GM19468 (cell line): Measurements from ENCODE around the gene CFC1.
"Not testable (repeated sequence)": the region's sequence is repeated elsewhere in the genome, so short reads cannot be mapped to it uniquely, and the experiment has no call there.

Experiments used
- ATAC-seq: cut with Tn5 transposase; IDR thresholded peaks from one replicate; pipeline ENCODE4 v1.9.1; 2021; ENCODE audit warnings: mild to moderate bottlenecking, moderate library complexity, moderate number of reproducible peaks; ENCODE audit not compliant: unreplicated experiment; ENCODE audit errors: extremely low read depth

The CFC1 gene

DNA sequence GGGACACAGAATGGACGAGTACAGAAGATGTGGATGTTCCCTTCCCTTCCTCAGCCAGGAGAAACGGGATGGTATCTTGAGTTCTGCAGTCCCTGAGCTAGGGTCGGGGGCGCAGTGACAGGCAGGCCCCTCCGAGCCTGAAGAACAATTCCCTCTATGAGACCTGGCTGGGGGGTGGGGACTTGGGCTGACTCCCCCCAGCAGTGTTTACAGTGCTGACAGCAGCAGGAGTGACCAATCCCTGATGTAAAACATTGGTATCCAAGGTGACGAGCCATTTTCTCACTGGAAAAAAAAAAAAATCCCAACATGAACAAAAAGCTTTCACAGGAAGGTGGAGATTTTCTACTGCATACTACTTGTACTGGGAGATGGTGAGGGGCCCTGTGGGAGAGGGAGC is at the start of gene CFC1:
Gene CFC1, minus strand, starts transcription at position 183 of the 400 bp plus-strand sequence. CDS start 288 bp downstream, outside the sequence.
- not testable (repeated sequence) for ATAC-seq

DNA sequence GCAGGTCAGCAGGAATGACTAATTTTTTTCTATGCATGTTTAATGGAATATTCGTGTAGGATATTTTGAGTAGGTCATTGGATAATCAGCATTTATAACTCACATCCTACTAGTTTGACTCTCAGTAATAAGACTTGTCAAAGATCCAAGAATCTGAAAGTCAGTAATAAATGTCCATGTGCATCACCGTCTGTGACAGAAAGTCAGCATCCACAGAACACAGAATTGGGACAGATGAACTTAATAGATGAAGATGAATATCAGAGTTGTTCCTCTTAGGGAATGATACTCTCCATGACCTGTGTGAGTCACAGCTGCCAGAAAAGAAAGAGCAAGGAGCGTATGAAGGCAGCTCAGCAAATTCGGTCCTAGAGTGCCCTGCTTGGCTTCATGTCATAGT is 42.3 kb upstream of the CFC1 start:
- ATAC-seq, result not testable (repeated sequence)

DNA sequence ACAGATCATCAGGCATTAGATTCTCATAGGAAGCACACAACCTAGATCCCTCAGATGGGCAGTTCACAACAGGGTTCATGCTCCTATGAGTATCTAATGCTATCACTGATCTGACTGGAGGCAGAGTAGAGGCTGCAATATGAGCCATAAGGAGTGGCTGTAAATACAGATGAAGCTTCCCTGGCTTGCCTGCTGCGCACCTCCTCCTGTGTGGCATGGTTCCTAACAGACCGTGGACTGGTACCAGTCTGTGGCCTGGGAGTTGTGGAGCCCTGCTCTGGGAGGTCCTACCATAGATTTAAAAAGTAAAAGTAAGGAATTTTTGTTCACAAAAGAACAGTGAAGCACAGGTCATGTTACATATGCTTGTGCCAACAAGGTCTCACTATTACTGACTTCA is 39.6 kb upstream of the CFC1 start:
- not testable (repeated sequence) for ATAC-seq

DNA sequence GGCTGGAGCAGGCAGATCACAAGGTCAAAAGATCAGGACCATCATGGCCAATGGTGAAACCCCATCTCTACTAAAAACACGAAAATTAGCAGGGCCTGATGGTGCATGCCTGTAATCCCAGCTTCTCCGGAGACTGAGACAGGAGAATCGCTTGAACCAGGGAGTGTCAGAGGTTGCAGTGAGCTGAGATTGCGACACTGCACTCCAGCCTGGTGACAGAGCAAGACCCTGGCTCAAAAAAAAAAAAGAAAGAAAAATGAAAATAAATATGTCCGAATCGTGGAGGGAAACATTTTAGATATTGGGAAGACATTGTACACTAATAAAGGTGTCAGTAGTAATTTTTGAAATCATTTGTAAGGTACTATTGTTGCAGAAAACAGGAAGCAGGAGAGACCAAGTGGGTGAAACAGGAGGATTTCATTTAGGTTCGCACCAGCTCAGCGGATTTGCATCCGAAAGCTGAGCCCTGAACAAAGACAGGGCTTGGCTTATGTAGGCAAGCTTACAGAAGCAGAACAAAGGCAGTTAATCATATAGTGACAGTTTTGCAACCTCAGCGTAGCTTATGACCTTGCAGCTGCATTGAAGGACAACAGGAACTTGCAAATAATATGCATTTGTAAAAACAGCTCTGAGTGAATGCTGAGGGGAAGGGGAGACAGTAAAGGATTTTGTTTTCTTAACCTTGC is 29.6 kb upstream of the CFC1 start:
- not testable (repeated sequence) for ATAC-seq

DNA sequence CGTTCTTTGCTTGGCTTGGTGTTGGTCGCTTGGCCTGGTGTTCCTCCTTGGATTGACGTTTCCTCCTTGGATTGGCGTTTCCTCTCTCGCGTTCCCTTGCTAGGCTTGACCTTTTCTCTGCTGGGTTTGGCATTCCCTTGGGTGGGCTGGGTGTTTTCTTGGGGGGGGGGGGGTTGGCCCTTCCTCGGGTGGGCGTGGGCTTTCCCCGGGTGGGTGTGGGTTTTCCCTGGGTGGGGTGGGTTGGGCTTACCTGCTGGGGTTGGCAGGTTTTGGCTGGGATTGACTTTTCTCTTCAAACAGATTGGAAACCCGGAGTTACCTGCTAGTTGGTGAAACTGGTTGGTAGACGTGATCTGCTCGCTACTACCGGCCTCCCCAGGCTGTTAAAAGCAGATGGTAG is 11.8 kb upstream of the CFC1 start, which contains the start of gene POTEJ:
Gene POTEJ, plus strand, starts transcription at position 301 of the 400 bp plus-strand sequence. Its CDS starts 93 bp downstream, at position 394.
- not testable (repeated sequence) for ATAC-seq

DNA sequence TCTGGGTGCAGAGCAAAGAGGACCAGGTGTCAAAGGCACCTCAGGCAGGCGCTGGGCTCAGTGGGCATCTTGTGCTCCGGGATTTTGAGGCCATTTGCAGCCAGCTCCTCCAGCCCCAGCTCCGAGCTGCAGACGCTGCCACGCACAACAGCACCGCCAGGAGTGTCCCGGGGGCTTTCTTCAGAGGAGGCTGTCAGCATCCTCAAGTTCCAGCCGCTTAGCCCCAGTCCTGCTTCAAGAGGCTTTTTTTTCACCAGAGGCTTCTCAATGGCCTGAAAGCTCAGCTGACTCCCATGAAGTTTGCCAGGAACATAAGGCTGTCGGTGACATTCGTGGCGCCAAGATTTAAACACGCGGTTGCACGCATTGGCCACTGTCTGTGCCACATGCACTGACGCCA is 11.1 kb upstream of the CFC1 start:
- not testable (repeated sequence) for ATAC-seq

DNA sequence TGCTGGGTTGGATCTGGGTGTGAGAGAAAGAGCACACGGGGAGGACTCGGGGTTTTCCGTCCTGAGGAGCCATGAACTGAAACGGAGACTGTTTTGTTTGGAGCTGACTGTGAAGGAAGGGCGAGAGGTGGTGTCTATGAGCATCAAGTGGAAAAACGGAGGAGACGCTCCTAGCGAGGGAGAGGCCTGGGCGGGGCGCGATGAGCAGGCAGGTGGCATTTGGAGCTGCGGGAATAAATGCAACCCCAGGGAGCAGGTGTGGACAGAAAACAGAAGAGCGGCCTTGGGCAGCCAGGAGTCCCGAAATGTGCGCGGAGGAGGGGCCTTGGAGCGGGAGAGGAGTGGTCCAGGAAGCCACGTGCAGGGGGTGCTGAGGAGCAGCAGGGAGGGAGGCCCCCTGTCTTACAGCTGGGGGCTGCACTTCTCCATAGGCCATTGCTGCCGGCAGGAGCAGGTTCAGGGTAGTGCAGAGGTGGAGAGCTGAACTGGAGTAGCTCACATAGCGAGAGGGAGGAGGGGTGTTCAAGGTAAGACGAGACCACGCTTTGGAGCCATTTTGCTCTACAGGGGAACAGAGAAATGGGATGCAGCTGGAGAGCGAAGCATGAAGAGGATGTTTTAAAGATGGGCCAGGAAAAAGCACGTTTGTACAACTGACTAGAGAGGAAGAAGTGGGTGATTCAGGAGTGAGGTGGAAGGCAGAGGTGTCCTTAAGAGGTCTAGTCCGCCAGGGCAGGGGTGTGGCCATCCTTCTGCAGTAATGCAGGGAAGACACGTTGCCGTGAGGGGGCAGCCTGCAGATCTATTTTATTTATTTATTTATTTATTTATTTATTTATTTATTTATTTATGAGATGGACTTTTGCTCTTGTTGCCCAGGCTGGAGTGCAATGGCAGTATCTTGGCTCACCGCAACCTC is 9.9 kb upstream of the CFC1 start:
- ATAC-seq, result not testable (repeated sequence)

DNA sequence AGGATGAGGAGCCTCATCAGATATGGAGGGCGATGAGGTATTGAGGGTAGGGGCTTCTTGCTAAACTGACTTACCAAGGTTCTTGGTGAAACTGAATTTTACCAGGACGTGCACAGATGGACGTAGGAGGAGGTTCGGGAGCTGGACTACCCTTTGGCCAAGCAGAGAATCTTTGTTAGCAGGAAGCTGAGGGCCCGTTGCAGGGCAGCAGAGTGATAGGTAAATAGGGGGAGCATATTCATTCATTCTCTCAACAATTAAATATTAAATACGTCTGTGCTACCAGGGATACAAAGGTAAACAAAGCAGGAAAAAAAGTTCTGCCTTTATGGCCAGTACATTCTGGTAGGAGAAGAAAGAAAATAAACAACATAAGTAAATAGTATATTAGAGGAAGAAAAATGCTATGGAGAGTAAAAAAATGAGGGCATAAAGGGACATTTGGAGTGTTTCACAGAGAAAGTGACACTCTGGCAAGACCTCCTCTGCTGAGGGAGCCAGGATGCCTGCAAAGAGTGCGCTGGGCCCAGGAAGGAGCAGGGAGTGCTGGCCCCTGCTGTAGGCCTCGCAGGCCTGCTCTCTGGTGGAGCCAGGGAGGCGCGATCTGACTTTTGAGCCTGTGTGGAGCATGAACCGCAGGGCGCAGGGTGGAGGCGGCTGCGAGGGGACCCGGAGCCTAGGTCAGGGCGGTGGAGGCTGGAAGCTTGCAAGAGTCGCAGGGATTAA is 9.1 kb upstream of the CFC1 start:
- ATAC-seq, result not testable (repeated sequence)

DNA sequence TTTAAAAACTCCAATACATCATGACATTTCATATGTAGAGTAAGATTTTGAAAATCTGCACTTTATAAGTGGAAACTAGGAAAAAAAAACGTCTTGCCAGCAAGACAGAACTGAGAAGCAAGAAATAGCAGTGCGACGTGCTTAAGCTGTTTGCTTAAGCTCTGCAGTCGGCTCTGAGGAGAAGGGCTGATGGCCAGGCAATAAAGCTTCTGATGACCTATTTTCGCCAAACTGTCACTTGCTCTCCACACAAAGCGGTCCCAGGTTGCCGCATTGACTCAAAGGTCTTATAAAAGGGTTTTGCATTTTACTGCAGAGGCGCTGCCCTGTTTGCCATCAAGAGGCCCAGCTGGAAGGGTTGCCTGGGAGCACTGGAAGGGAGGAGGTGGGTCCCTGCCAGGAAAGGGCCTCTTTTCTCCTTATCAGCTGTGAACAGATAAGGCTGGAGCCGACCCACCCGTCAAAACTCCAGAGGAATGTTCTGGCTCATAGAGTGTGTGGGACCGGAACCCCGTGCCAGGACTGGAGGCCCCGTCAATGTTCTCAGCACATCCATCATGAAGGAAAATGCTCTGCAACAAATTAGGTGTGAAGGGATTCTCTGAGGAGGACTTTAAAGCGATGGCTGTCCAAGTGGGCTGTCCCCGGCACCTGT is 2.4 kb upstream of the CFC1 start:
- ATAC-seq, result not testable (repeated sequence)

DNA sequence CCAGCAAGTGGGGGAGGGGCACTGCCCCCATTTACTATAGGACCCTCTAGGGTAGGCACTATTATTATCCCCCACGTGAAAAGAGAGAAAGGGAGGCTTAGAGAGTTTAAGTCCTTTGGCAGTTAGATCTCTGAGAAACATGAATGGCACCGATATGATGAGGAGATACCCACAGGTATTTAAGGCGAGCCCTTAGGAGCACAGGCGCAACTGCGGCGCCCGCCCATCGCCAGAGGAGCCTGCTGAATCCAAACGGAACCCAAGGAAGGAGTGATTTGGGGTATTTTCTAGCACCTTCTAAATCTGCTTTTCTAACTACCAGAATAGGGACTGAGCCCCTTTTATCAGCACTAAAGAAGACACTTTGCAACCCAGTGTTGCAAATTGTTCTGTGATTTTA is 551 bp upstream of the CFC1 start:
- ATAC-seq, result not testable (repeated sequence)

DNA sequence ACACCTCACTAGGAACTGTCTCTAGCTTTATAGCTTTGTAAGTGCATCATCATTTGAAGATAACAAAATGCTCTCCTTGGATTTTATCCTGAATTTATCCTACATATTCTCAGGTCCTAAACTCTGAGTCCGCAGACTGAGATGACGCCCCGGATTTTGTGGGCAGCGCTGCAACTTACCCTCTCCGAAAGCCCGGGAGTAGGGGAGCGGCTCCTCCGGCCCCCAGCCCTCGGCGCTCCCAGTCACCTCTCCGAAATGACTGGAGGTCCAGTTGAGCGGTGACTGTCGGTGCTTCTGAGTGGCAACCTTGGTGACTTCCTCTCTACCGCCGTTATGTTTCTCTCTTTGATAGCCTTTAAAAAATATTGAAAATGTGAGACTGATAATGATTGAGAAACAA is 912 bp downstream of the CFC1 start:
- ATAC-seq, result not testable (repeated sequence)

DNA sequence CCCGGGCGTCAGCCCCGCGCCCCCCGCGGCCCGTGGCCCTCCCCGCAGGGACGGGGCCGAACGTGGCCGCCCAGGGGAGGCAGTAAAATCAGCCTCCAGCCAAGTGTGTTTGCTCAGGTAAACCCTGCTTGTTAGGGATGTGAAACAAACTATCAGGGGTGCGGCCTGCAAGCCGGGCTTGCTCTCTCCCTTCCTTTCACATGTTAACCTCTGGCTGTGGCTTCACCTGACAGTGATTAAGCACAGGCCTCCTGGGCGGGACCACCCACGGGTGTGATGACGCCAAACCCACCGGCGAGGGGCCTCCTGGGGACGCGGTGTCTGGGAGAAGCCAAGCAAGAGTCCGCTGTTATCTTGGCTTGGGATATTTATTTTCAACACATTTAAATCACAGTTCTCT is 1.4 kb downstream of the CFC1 start:
- ATAC-seq, result not testable (repeated sequence)

DNA sequence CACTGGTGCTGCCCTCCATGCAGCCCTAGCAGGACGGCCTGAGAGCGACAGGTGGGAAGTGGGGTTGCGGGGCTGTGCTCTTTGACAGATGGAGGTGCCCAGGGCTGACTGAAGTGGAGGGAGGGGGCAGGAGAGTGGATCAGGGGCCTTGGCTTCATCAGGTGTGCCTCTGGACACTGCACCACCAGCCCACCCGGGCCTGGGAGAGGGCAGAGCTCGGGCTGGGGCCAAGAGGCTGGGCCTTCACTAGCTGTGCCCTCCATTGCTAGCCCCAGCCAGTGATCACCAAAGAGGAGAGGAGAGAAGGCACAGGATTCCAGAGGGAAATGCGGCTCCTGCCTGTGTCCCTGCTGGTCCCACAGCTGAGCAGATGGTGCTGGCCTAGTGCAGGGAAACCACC is 2.6 kb downstream of the CFC1 start:
- ATAC-seq, result not testable (repeated sequence)

DNA sequence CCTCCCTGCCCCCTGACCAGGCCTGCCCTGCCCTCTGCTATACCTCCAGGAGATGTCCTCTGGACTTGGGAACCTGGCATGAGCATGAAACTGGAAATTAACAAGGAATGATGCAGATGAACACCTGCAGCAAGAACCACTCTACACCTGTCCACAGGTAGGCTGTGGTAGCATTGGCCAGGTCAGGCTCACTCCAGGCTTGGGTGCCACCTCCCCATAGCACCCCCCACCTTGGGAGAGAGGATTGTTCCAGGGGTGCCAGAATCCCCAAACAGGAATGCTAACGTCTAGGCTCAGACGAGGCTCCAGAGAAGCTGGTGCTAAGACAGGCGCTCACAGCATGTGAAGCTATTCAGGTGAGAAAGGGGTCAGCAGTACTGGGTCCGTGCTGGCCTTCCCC is 5.4 kb downstream of the CFC1 start:
- ATAC-seq, result not testable (repeated sequence)

DNA sequence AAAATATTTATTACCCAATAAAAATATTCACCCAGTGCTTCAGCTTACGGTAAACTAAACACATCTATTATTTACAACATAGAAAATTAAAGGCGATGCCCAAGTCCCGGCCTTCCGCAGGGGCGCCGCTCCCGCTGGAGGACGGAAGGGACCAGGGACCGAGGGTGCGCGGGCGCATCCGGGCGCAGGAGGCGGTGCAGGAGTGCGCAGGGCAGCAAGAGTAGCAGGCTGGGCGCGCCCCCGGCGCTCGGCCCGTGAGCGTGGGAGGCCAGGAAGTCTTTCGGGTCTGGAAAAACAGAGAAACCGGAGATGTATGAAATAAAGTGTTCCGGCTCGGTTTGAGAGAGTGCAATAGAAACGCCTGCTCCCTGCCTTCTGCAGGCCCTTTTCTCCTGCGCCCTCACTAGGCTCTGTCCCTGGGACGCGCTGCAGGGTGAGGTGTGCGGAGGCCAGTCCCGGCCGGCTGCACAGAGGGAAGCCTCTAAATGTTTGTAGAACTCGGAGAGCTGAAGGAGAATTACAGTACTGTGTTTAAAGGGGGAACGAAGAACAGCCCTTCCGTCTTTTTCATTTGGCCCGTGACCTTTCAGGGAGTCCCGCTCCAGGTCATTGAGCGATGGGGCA is 6.5 kb downstream of the CFC1 start:
- not testable (repeated sequence) for ATAC-seq

DNA sequence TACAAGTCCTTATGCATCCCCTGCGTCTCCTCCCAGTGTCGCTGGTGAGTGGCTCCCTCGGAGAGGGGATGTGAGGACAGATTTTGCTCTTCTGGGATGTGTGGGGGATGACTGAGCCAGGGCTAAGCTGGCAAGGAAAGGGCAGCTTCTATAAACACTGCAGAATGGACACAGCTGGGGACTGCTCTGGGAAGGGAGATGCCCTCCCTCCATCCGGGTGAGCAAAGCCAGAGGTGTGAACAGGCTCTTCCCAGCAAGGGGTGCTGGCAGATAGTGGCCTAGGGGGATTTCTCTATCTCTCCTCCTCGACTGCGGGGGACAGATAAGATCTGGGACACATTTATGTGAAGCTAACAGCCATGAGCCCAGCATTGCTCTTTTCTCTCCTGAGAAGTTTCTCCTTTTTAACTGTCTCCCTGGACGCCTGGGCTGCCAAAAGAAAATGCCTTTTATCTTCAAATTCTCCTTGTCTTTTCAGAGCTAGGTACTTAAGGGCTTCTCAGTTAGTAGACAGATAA is 8.5 kb downstream of the CFC1 start:
- ATAC-seq, result not testable (repeated sequence)

DNA sequence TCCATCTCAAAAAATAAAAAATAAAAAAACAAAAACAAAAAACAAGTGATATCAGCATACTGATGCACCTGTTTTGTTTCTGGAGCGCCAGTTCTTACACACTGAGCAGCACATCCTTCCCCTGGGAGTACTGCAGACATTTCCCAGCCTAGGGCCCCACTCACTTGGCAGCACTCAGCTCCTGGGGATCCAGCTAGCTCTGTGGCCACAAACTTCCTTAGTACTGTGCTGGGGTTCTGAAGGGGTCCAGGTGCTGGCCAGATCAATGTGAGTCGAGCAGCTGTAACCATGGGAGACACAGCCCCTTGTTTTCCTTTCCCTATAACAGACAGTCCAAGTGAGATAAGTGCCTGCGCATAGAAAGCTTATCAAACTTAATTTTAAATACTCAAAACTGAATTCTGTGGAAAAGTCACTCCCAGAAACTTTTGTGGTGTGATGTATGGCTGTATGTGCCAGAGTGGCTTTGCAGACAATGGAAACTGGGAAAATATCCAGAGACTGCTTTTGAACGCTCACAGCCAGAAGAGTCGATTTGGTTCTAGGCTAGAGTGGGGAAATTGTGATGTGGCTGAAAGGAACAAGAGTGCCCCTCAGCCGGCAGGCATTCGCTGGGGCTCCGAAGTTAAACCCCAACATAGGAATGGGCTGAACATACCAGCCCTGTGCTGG is 9.1 kb downstream of the CFC1 start:
- ATAC-seq, result not testable (repeated sequence)

DNA sequence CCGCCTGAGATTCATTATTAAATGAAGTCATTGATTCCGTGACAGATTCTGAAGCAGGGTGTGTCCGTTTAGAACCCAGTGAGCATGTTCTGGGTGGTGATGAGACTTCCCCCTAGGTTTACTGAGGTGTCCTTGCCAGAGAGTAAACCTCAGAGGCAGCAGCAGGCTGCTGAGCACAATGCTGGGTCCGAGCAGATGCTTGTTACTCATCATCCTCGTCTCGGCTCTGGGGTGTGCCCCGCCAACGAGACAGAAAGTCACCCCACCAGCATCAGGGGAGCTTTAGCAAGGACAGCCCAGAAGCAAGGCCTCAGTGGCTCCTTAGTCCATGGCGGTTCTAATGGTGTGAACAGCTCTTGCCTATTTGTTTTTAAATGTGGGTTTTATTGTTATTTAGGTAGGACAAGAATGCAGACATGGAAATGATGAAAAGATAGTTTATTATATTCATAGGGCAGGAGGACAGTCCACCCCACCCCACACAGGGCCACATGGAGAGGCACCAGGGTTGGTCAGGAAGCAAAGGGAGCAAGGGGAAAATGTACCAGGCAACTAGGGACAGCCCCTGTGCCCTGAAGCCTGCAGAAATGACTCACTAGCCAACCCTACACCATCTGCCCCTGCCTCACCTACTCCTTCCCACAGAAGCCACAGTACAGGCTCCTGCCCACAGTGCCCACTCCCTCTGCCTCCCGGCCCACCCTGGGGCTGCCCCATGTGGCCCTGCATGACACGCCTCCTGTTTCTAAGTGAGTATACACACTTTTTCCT is 10.5 kb downstream of the CFC1 start:
- peak; percentile 41 for ATAC-seq
